GM21360 (cell line): ENCODE data around the gene TCTN2.

ENCODE experiments used
- ATAC-seq: cut with Tn5 transposase; IDR thresholded peaks from one replicate; pipeline ENCODE4 v1.9.1; 2021; ENCODE audit warnings: mild to moderate bottlenecking, moderate library complexity; ENCODE audit not compliant: unreplicated experiment

Gene TCTN2

GRCh38 chr12:123670882-123671728 is at the start of gene TCTN2:
Gene TCTN2 (plus strand): TSS chr12:123671113. CDS start chr12:123671241, 128 bp downstream.
- ATAC-seq = peak; percentile 99

GRCh38 chr12:123621619-123622530 is 49.0 kb upstream of the TCTN2 start:
- ATAC-seq = no peak

- peak; percentile 93 for ATAC-seq
These were observed 37.4 kb upstream of the TCTN2 start, which contains the start of the genes EIF2B1 and GTF2H3 for GRCh38 chr12:123633379-123634141. Gene EIF2B1 (minus strand): TSS chr12:123633686. CDS start chr12:123633557, 129 bp downstream. Gene GTF2H3 (plus strand): TSS chr12:123633829. CDS start chr12:123633860, 31 bp downstream.

GRCh38 chr12:123634142-123634561 is 36.8 kb upstream of the TCTN2 start:
- no peak for ATAC-seq

- ATAC-seq = no peak
These were observed 27.0 kb upstream of the TCTN2 start for GRCh38 chr12:123643911-123644310.

- ATAC-seq = no peak
These were observed 25.5 kb upstream of the TCTN2 start for GRCh38 chr12:123645380-123645779.

GRCh38 chr12:123645878-123646277 is 25.0 kb upstream of the TCTN2 start:
- ATAC-seq = no peak

- ATAC-seq = no peak
These were observed 22.5 kb upstream of the TCTN2 start for GRCh38 chr12:123648401-123648800.

- no peak for ATAC-seq
These were observed 16.7 kb upstream of the TCTN2 start for GRCh38 chr12:123654129-123654701.

- ATAC-seq = peak; percentile 82
These were observed 15.5 kb upstream of the TCTN2 start for GRCh38 chr12:123655420-123655819.

- no peak for ATAC-seq
These were observed 14.5 kb upstream of the TCTN2 start for GRCh38 chr12:123656392-123656791.

GRCh38 chr12:123657211-123657610 is 13.7 kb upstream of the TCTN2 start:
- ATAC-seq = no peak

- no peak for ATAC-seq
These were observed 10.8 kb upstream of the TCTN2 start for GRCh38 chr12:123659996-123660727.

GRCh38 chr12:123667771-123668170 is 3.1 kb upstream of the TCTN2 start:
- ATAC-seq = no peak

GRCh38 chr12:123671876-123672275 is 963 bp downstream of the TCTN2 start:
- no peak for ATAC-seq

- ATAC-seq = no peak
These were observed 4.5 kb downstream of the TCTN2 start for GRCh38 chr12:123675436-123675835.

GRCh38 chr12:123676616-123677320 is 5.9 kb downstream of the TCTN2 start:
- no peak for ATAC-seq

- ATAC-seq = no peak
These were observed 8.1 kb downstream of the TCTN2 start for GRCh38 chr12:123678981-123679380.

GRCh38 chr12:123681605-123682004 is 10.7 kb downstream of the TCTN2 start:
- ATAC-seq = no peak
